ENCODE results near the gene SETD9.

The SETD9 gene

GRCh38 chr5:56900858-56901578 lies 8.4 kb upstream of the SETD9 start:
- Histone ChIP-seq H3K9ac (ENCODE audit: low read length) (no peak overlapping the region), H3K27me3 (ENCODE audit: control insufficient read depth in 1 of 2, insufficient read depth in 2 of 2, low read length in 2 of 2) (no peaks in the 10 kb centered on the region), H3K27ac (ENCODE audit: low read depth, low read length) (no peak overlapping the region), H3K4me1 (ENCODE audit: insufficient read depth, low read length) (no peaks in the 10 kb centered on the region), H3K36me3 (ENCODE audit: insufficient read depth, low read length) (no peaks in the 10 kb centered on the region), H3K4me3 (ENCODE audit: low read depth in 1 of 2, low read length in 2 of 2) (no peak overlapping the region), H3K9me3 (ENCODE audit: low read length) (no peaks in the 10 kb centered on the region)

GRCh38 chr5:56908942-56909293 lies 478 bp upstream of the SETD9 start:
- Histone ChIP-seq H3K9me3 (ENCODE audit: low read length) (no peaks in the 10 kb centered on the region), H3K36me3 (ENCODE audit: insufficient read depth, low read length) (no peaks in the 10 kb centered on the region), H3K9ac (ENCODE audit: low read length) (peak overlapping the region; percentile 93), H3K4me1 (ENCODE audit: insufficient read depth, low read length) (no peaks in the 10 kb centered on the region), H3K4me3 (ENCODE audit: low read depth in 1 of 2, low read length in 2 of 2) (peak overlapping the region; percentile 79 to 88), H3K27ac (ENCODE audit: low read depth, low read length) (peak overlapping the region; percentile 94), H3K27me3 (ENCODE audit: control insufficient read depth in 1 of 2, insufficient read depth in 2 of 2, low read length in 2 of 2) (no peaks in the 10 kb centered on the region)

GRCh38 chr5:56910210-56910965 lies 992 bp downstream of the SETD9 start:
- Histone ChIP-seq H3K9me3 (ENCODE audit: low read length) (no peaks in the 10 kb centered on the region), H3K27ac (ENCODE audit: low read depth, low read length) (peak overlapping the region; percentile 99), H3K27me3 (ENCODE audit: control insufficient read depth in 1 of 2, insufficient read depth in 2 of 2, low read length in 2 of 2) (no peaks in the 10 kb centered on the region), H3K9ac (ENCODE audit: low read length) (peak overlapping the region; percentile 92), H3K36me3 (ENCODE audit: insufficient read depth, low read length) (no peaks in the 10 kb centered on the region), H3K4me1 (ENCODE audit: insufficient read depth, low read length) (no peaks in the 10 kb centered on the region), H3K4me3 (ENCODE audit: low read depth in 1 of 2, low read length in 2 of 2) (peak overlapping the region; percentile 81 to 98)

GRCh38 chr5:56913766-56914165 lies 4.4 kb downstream of the SETD9 start:
- Histone ChIP-seq H3K9me3 (ENCODE audit: low read length) (no peaks in the 10 kb centered on the region), H3K9ac (ENCODE audit: low read length) (no peak overlapping the region)

GRCh38 chr5:56914678-56915077 lies 5.3 kb downstream of the SETD9 start:
- no peaks in the 10 kb centered on the region for H3K9me3 ChIP-seq (ENCODE audit: low read length)
- no peak overlapping the region for H3K27ac ChIP-seq (ENCODE audit: low read depth, low read length)
- H3K27me3 ChIP-seq (ENCODE audit: control insufficient read depth in 1 of 2, insufficient read depth in 2 of 2, low read length in 2 of 2) = no peaks in the 10 kb centered on the region
- H3K36me3 ChIP-seq (ENCODE audit: insufficient read depth, low read length) = no peaks in the 10 kb centered on the region
- no peaks in the 10 kb centered on the region for H3K4me1 ChIP-seq (ENCODE audit: insufficient read depth, low read length)
- H3K4me3 ChIP-seq (ENCODE audit: low read depth in 1 of 2, low read length in 2 of 2) = no peak overlapping the region
- no peak overlapping the region for H3K9ac ChIP-seq (ENCODE audit: low read length)

More at GRCh38 chr5:56913766-56914165, 4.4 kb downstream of the SETD9 start:
- no peaks in the 10 kb centered on the region for H3K36me3 ChIP-seq (ENCODE audit: insufficient read depth, low read length)
- H3K4me3 ChIP-seq (ENCODE audit: low read depth in 1 of 2, low read length in 2 of 2) = no peak overlapping the region
- H3K27ac ChIP-seq (ENCODE audit: low read depth, low read length) = no peak overlapping the region
- no peaks in the 10 kb centered on the region for H3K27me3 ChIP-seq (ENCODE audit: control insufficient read depth in 1 of 2, insufficient read depth in 2 of 2, low read length in 2 of 2)
- no peaks in the 10 kb centered on the region for H3K4me1 ChIP-seq (ENCODE audit: insufficient read depth, low read length)

- H3K36me3 ChIP-seq (ENCODE audit: insufficient read depth, low read length) = peaks cover 16% of the 10 kb centered on the region
- no peaks in the 10 kb centered on the region for H3K9me3 ChIP-seq (ENCODE audit: low read length)
- no peaks in the 10 kb centered on the region for H3K27me3 ChIP-seq (ENCODE audit: control insufficient read depth in 1 of 2, insufficient read depth in 2 of 2, low read length in 2 of 2)
- H3K4me3 ChIP-seq (ENCODE audit: low read depth in 1 of 2, low read length in 2 of 2) = no peak overlapping the region
- no peak overlapping the region for H3K9ac ChIP-seq (ENCODE audit: low read length)
- H3K27ac ChIP-seq (ENCODE audit: low read depth, low read length) = no peak overlapping the region
- H3K4me1 ChIP-seq (ENCODE audit: insufficient read depth, low read length) = no peaks in the 10 kb centered on the region
Measured at GRCh38 chr5:56917534-56917933, 8.1 kb downstream of the SETD9 start.

GRCh38 chr5:56918054-56918453 lies 8.7 kb downstream of the SETD9 start:
- H3K4me3 ChIP-seq (ENCODE audit: low read depth in 1 of 2, low read length in 2 of 2) = no peak overlapping the region
- H3K27me3 ChIP-seq (ENCODE audit: control insufficient read depth in 1 of 2, insufficient read depth in 2 of 2, low read length in 2 of 2) = no peaks in the 10 kb centered on the region
- H3K36me3 ChIP-seq (ENCODE audit: insufficient read depth, low read length) = peaks cover 21% of the 10 kb centered on the region
- no peak overlapping the region for H3K9ac ChIP-seq (ENCODE audit: low read length)
- H3K9me3 ChIP-seq (ENCODE audit: low read length) = no peaks in the 10 kb centered on the region
- H3K27ac ChIP-seq (ENCODE audit: low read depth, low read length) = no peak overlapping the region
- no peaks in the 10 kb centered on the region for H3K4me1 ChIP-seq (ENCODE audit: insufficient read depth, low read length)

- Histone ChIP-seq H3K4me1 (ENCODE audit: insufficient read depth, low read length) (no peaks in the 10 kb centered on the region), H3K4me3 (ENCODE audit: low read depth in 1 of 2, low read length in 2 of 2) (no peak overlapping the region), H3K9me3 (ENCODE audit: low read length) (no peaks in the 10 kb centered on the region), H3K27me3 (ENCODE audit: control insufficient read depth in 1 of 2, insufficient read depth in 2 of 2, low read length in 2 of 2) (no peaks in the 10 kb centered on the region), H3K36me3 (ENCODE audit: insufficient read depth, low read length) (peaks cover 37% of the 10 kb centered on the region), H3K9ac (ENCODE audit: low read length) (no peak overlapping the region), H3K27ac (ENCODE audit: low read depth, low read length) (no peak overlapping the region)
Measured at GRCh38 chr5:56919942-56920662, 10.7 kb downstream of the SETD9 start.

GRCh38 chr5:56922922-56923321 lies 13.5 kb downstream of the SETD9 start:
- H3K4me1 ChIP-seq (ENCODE audit: insufficient read depth, low read length) = no peaks in the 10 kb centered on the region
- no peaks in the 10 kb centered on the region for H3K27me3 ChIP-seq (ENCODE audit: control insufficient read depth in 1 of 2, insufficient read depth in 2 of 2, low read length in 2 of 2)
- H3K9me3 ChIP-seq (ENCODE audit: low read length) = no peaks in the 10 kb centered on the region
- no peak overlapping the region for H3K27ac ChIP-seq (ENCODE audit: low read depth, low read length)
- H3K4me3 ChIP-seq (ENCODE audit: low read depth in 1 of 2, low read length in 2 of 2) = no peak overlapping the region
- H3K36me3 ChIP-seq (ENCODE audit: insufficient read depth, low read length) = peaks cover 58% of the 10 kb centered on the region
- H3K9ac ChIP-seq (ENCODE audit: low read length) = no peak overlapping the region

- H3K9me3 ChIP-seq (ENCODE audit: low read length) = no peaks in the 10 kb centered on the region
- no peak overlapping the region for H3K4me3 ChIP-seq (ENCODE audit: low read depth in 1 of 2, low read length in 2 of 2)
- no peak overlapping the region for H3K27ac ChIP-seq (ENCODE audit: low read depth, low read length)
- H3K36me3 ChIP-seq (ENCODE audit: insufficient read depth, low read length) = peaks cover 59% of the 10 kb centered on the region
- H3K4me1 ChIP-seq (ENCODE audit: insufficient read depth, low read length) = no peaks in the 10 kb centered on the region
- H3K9ac ChIP-seq (ENCODE audit: low read length) = no peak overlapping the region
- H3K27me3 ChIP-seq (ENCODE audit: control insufficient read depth in 1 of 2, insufficient read depth in 2 of 2, low read length in 2 of 2) = no peaks in the 10 kb centered on the region
Measured at GRCh38 chr5:56934325-56934724, 24.9 kb downstream of the SETD9 start.

GRCh38 chr5:56938858-56939257 lies 29.5 kb downstream of the SETD9 start:
- Histone ChIP-seq H3K36me3 (ENCODE audit: insufficient read depth, low read length) (peaks cover 59% of the 10 kb centered on the region), H3K27ac (ENCODE audit: low read depth, low read length) (no peak overlapping the region), H3K27me3 (ENCODE audit: control insufficient read depth in 1 of 2, insufficient read depth in 2 of 2, low read length in 2 of 2) (no peaks in the 10 kb centered on the region), H3K9ac (ENCODE audit: low read length) (no peak overlapping the region), H3K4me1 (ENCODE audit: insufficient read depth, low read length) (no peaks in the 10 kb centered on the region), H3K9me3 (ENCODE audit: low read length) (no peaks in the 10 kb centered on the region), H3K4me3 (ENCODE audit: low read depth in 1 of 2, low read length in 2 of 2) (no peak overlapping the region)

All from muscle layer of colon (tissue), 2 donors.